CD4-positive, alpha-beta T cell (primary cell): Measurements from ENCODE around the gene CA11. TPM values are rescaled to one million over a fixed set of nuclear protein-coding genes. Genes with fewer than 3 reads are reported as not detected.

ENCODE experiments used
- ATAC-seq: fragments of 200-7000 bp; cut with Tn5 transposase; one replicate; pipeline ENCODE4 v1.10.0; 2022; ENCODE audit warnings: mild to moderate bottlenecking; ENCODE audit not compliant: poor library complexity
- CTCF ChIA-PET: fragments of 350-600 bp; sonication (Branson Sonifier 250); formaldehyde crosslinking; loops from one replicate; lab custom pipeline; 2021; ENCODE audit warnings: antibody characterized with exemption, inconsistent platforms; lab: Charles Lee
- POLR2A ChIA-PET: fragments of 350-600 bp; sonication (Branson Sonifier 250); formaldehyde crosslinking; loops from one replicate; lab custom pipeline; 2021; ENCODE audit warnings: antibody characterized with exemption, inconsistent platforms; lab: Charles Lee
- DNase-seq, 14 experiments: peaks; one replicate each; pipeline ENCODE4 v3.0.0-alpha.2; 2013 to 2020; ENCODE audit warnings: mixed read lengths in 2 of 14
- H3K27ac ChIP-seq, 2 donors: one replicate each; pipeline versions ENCODE4 v1.5.1 to v1.7.0; 2013; ENCODE audit warnings: low read length in 2 of 2, low read depth in 1 of 2, mild to moderate bottlenecking in 1 of 2
- H3K27me3 ChIP-seq, 2 experiments: 1 replicate in 1 of 2; 2 replicates in 1 of 2; pipeline versions ENCODE4 v1.6.1 to v1.7.0; 2013; ENCODE audit warnings: low read length in 2 of 2, control low read depth in 1 of 2, mild to moderate bottlenecking in 1 of 2, moderate library complexity in 1 of 2; ENCODE audit not compliant: insufficient read depth in 2 of 2, control insufficient read depth in 1 of 2
- H3K36me3 ChIP-seq: one replicate; pipeline ENCODE4 v1.6.1; 2013; ENCODE audit warnings: low read length, control low read depth; ENCODE audit not compliant: insufficient read depth
- H3K4me1 ChIP-seq: one replicate; pipeline ENCODE4 v1.6.1; 2013; ENCODE audit warnings: low read length, control low read depth; ENCODE audit not compliant: insufficient read depth
- H3K4me3 ChIP-seq: one replicate; pipeline ENCODE4 v1.5.1; 2013; ENCODE audit warnings: mild to moderate bottlenecking, low read length, moderate library complexity
- H3K9me3 ChIP-seq, 2 experiments: 1 replicate in 1 of 2; 2 replicates in 1 of 2; pipeline versions ENCODE4 v1.6.1 to v1.7.0; 2013; ENCODE audit warnings: low read length in 2 of 2, mild to moderate bottlenecking in 2 of 2, control low read depth in 1 of 2, moderate library complexity in 1 of 2; ENCODE audit not compliant: control insufficient read depth in 1 of 2, insufficient read depth in 1 of 2
- H3K27ac Mint-ChIP-seq: one replicate; pipeline ENCODE4 v1.8.0; 2020; ENCODE audit warnings: mixed read lengths
- H3K27me3 Mint-ChIP-seq: one replicate; pipeline ENCODE4 v1.8.0; 2021; ENCODE audit warnings: mixed read lengths
- H3K36me3 Mint-ChIP-seq: one replicate; pipeline ENCODE4 v1.8.0; 2021; ENCODE audit warnings: low read depth, mixed read lengths
- H3K4me1 Mint-ChIP-seq: one replicate; pipeline ENCODE4 v1.8.0; 2021; ENCODE audit warnings: low read depth, mixed read lengths
- H3K4me3 Mint-ChIP-seq: one replicate; pipeline ENCODE4 v1.8.0; 2020; ENCODE audit warnings: mild to moderate bottlenecking, mixed read lengths
- H3K9me3 Mint-ChIP-seq: one replicate; pipeline ENCODE4 v1.8.0; 2020; ENCODE audit warnings: mixed read lengths
- CTCF ChIP-seq: fragments of 200-600 bp; IDR thresholded peaks from one replicate; pipeline ENCODE4 v1.8.0; 2022; ENCODE audit warnings: antibody characterized with exemption, mild to moderate bottlenecking
- intact Hi-C, 2 experiments: fragments of 100-400 bp; cut with DNase I in 1 of 2; cut with micrococcal nuclease in 1 of 2; formaldehyde crosslinking; loops; one replicate each; pipeline versions ENCODE4 v1.15.1 to v1.9.0; 2023 to 2025; cut with DNase I, micrococcal nuclease
- total RNA-seq, 174 experiments: library from RNA in 2 of 174; stranded (reverse) in 2 of 174; gene quantifications; one replicate each; pipeline ENCODE4 v1.2.3 and lab custom pipeline; 2021 to 2026

CA11 gene
- total RNA-seq, 2 experiments from 2014 or later = 11.0 to 12.4 TPM

GRCh38 chr19:48615231-48616040, 30.6 kb downstream of the CA11 start:
- no peak overlapping the region for H3K27ac ChIP-seq
- TF ChIP-seq CTCF = no peak
- Mint-ChIP-seq H3K4me3 (peak overlapping the region; percentile 98), H3K4me1 (peaks cover 43% of the 10 kb centered on the region), H3K36me3 (peaks cover 53% of the 10 kb centered on the region), H3K27me3 (no peaks in the 10 kb centered on the region), H3K27ac (no peak overlapping the region), H3K9me3 (no peaks in the 10 kb centered on the region)
- DNase-seq (no peak), ATAC-seq (no peak)
- no peaks in the 10 kb centered on the region for H3K9me3 ChIP-seq
- H3K27me3 ChIP-seq = no peaks in the 10 kb centered on the region
- CTCF ChIA-PET = no interaction called here
- no peak overlapping the region for H3K4me3 ChIP-seq
- H3K4me1 ChIP-seq = peaks cover 46% of the 10 kb centered on the region
- intact Hi-C loops = loop anchor here in 1 of 2 experiments (5.0 kb wide), 1 partner anchor 283 kb away; no protein-coding TSS in a partner anchor
- peaks cover 34% of the 10 kb centered on the region for H3K36me3 ChIP-seq
- POLR2A ChIA-PET = no interaction called here

DNA sequence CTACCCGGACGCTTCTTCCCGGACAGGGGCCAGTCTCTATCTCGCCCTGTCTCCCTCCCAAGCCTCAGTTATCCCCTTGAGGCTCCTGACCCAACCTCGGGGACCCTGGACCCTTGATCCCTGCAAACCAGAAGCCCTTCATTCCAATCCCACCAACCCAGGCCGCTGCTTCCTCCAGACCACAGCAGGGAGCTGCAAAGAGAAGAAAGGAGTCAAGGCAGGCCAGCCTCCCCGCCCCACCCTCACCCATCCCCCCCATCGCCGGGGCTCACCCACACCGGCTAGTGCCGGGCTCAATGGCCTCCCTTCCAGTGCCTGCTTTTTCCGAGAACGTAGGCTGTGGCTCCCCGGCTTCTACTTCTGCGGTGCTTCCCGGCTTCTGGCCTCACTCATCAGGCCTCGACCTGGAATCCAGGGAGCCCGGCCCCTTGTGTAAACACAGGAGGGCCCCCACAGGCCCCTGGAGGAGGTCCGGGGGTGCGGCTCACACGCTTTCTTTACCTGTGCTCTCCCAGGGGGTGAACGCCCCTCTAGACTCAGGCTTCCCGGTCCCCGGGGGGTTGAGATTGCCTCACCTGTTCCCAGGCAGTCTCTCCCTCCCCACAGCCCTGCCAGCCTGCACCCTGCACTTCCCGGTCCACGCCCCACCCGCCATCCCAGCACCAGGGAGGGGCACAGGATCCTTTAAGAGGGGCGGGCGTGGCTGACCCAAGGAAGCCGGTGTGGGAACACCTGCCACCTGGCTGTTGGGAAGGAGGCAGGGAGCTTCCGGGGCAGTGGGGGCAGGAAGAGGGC, 31.4 kb downstream of the CA11 start, which contains the start of gene FAM83E:
TSS of gene FAM83E (minus strand) at position 641 of the 795 bp plus-strand sequence. CDS start 1,704 bp downstream, outside the sequence.
- DNase-seq = peak in 1 of 14 experiments; percentile 36
- no peaks in the 10 kb centered on the region for H3K9me3 ChIP-seq
- Mint-ChIP-seq H3K36me3 (peaks cover 51% of the 10 kb centered on the region), H3K27ac (peak within 1 kb of the TSS; percentile 37), H3K4me1 (peaks cover 36% of the 10 kb centered on the region), H3K9me3 (no peaks in the 10 kb centered on the region), H3K4me3 (peak within 1 kb of the TSS; percentile 98), H3K27me3 (no peaks in the 10 kb centered on the region)
- no peaks in the 10 kb centered on the region for H3K27me3 ChIP-seq
- H3K36me3 ChIP-seq = peaks cover 34% of the 10 kb centered on the region
- POLR2A ChIA-PET = no interaction called here
- intact Hi-C loops = loop anchor here in 1 of 2 experiments (5.0 kb wide), 1 partner anchor 282 kb away; no protein-coding TSS in a partner anchor
- no peak within 1 kb of the TSS for H3K27ac ChIP-seq
- peaks cover 38% of the 10 kb centered on the region for H3K4me1 ChIP-seq
- no peak for ATAC-seq
- no peak within 1 kb of the TSS for H3K4me3 ChIP-seq
- TF ChIP-seq CTCF = no peak
- CTCF ChIA-PET = no interaction called here

GRCh38 chr19:48613852-48614435, 32.0 kb downstream of the CA11 start:
- H3K9me3 ChIP-seq = no peaks in the 10 kb centered on the region
- no peak overlapping the region for H3K27ac ChIP-seq
- ChIA-PET CTCF (no interaction called here), POLR2A (no interaction called here)
- ATAC-seq = no peak
- H3K27me3 ChIP-seq = no peaks in the 10 kb centered on the region
- H3K36me3 ChIP-seq = peaks cover 34% of the 10 kb centered on the region
- Mint-ChIP-seq H3K27ac (peak overlapping the region; percentile 37), H3K4me1 (peaks cover 30% of the 10 kb centered on the region), H3K9me3 (no peaks in the 10 kb centered on the region), H3K27me3 (no peaks in the 10 kb centered on the region), H3K36me3 (peaks cover 44% of the 10 kb centered on the region), H3K4me3 (peak overlapping the region; percentile 11)
- intact Hi-C loops = no loop called here
- no peak for TF ChIP-seq CTCF
- peak in 1 of 14 experiments; percentile 30 for DNase-seq
- H3K4me1 ChIP-seq = peaks cover 35% of the 10 kb centered on the region
- no peak overlapping the region for H3K4me3 ChIP-seq
